Upper lobe of left lung (tissue), 4 donors: ENCODE results near the gene CLMN.

Source experiments
- CTCF ChIP-seq, 6 experiments: fragments of 450-650 bp in 4 of 6; fragments of 200-600 bp in 2 of 6; sonication (generic) in 2 of 6; IDR thresholded peaks; one replicate each; pipeline ENCODE4 v1.5.1; 2016 to 2019; ENCODE audit warnings: antibody characterized with exemption in 6 of 6
- EP300 ChIP-seq, 4 donors: sonication (generic); formaldehyde crosslinking; IDR thresholded peaks; one replicate each; pipeline ENCODE4 v1.5.1; 2017; ENCODE audit warnings: antibody characterized with exemption in 4 of 4, control low read depth in 2 of 4

GRCh38 chr14:95348395-95349080, 28.8 kb upstream of the CLMN start:
- TF ChIP-seq CTCF (IDR thresholded peaks at IDR 0.05) = no peak
- TF ChIP-seq EP300 (IDR thresholded peaks at IDR 0.05) = no peak
